Neural cell (in vitro differentiated cells): ENCODE data around the gene BAG1. TPM values are rescaled to one million over a fixed set of nuclear protein-coding genes. Genes with fewer than 3 reads are reported as not detected.

Source experiments
- H2AFZ ChIP-seq: fragments of 200-600, 300-800 bp; sonication (generic), shearing (Covaris generic); 2 replicates; pipeline ENCODE4 v1.6.0; 2014; ENCODE audit warnings: low read depth, mild to moderate bottlenecking, antibody characterized with exemption, low read length, moderate library complexity
- H3F3A ChIP-seq: fragments of 200-600 bp; shearing (Covaris generic); 2 replicates; pipeline ENCODE4 v1.6.1; 2016; ENCODE audit warnings: mild to moderate bottlenecking, moderate library complexity, mixed read lengths, antibody characterized with exemption, low read length; ENCODE audit not compliant: insufficient read depth, poor library complexity, severe bottlenecking
- H3K27ac ChIP-seq: fragments of 200-600, 300-800 bp; sonication (generic), shearing (Covaris generic); 2 replicates; pipeline ENCODE4 v1.5.1; 2014; ENCODE audit warnings: mild to moderate bottlenecking, low read length, moderate library complexity
- H3K27me3 ChIP-seq: fragments of 300-800, 200-600 bp; sonication (generic), shearing (Covaris generic); 2 replicates; pipeline ENCODE4 v1.6.0; 2014; ENCODE audit warnings: mild to moderate bottlenecking, low read depth, low read length, moderate library complexity; ENCODE audit not compliant: insufficient read depth
- H3K36me3 ChIP-seq: fragments of 300-800, 200-600 bp; sonication (generic), shearing (Covaris generic); 2 replicates; pipeline ENCODE4 v1.5.1; 2014; ENCODE audit warnings: mild to moderate bottlenecking, antibody characterized with exemption, low read length, moderate library complexity; ENCODE audit not compliant: insufficient read depth
- H3K4me2 ChIP-seq: fragments of 300-800, 200-600 bp; sonication (generic), shearing (Covaris generic); 2 replicates; pipeline ENCODE4 v1.6.0; 2014; ENCODE audit warnings: mild to moderate bottlenecking, low read length
- H3K4me3 ChIP-seq: fragments of 300-800, 200-600 bp; sonication (generic), shearing (Covaris generic); 2 replicates; pipeline ENCODE4 v1.5.1; 2014; ENCODE audit warnings: mild to moderate bottlenecking, low read length, moderate library complexity
- H3K79me2 ChIP-seq: fragments of 200-600 bp; shearing (Covaris generic); replicated peaks from 2 replicates; pipeline ENCODE4 v1.6.0; 2014; ENCODE audit warnings: mild to moderate bottlenecking, low read length, moderate library complexity; ENCODE audit not compliant: insufficient read depth
- H3K9ac ChIP-seq: fragments of 300-800, 200-600 bp; sonication (generic), shearing (Covaris generic); 2 replicates; pipeline ENCODE4 v1.6.1; 2016; ENCODE audit warnings: mild to moderate bottlenecking, low read length, mixed read lengths
- H3K9me2 ChIP-seq: fragments of 200-600 bp; shearing (Covaris generic); 2 replicates; pipeline ENCODE4 v1.6.1; 2016; ENCODE audit warnings: mild to moderate bottlenecking, low read length, mixed read lengths; ENCODE audit not compliant: insufficient read depth
- H3K9me3 ChIP-seq: fragments of 200-600, 300-800 bp; sonication (generic), shearing (Covaris generic); 2 replicates; pipeline ENCODE4 v1.6.1; 2016; ENCODE audit warnings: mild to moderate bottlenecking, mixed run types, low read length, moderate library complexity, mixed read lengths
- H4K20me1 ChIP-seq: fragments of 200-600 bp; shearing (Covaris generic); 2 replicates; pipeline ENCODE4 v1.6.1; 2016; ENCODE audit warnings: mild to moderate bottlenecking, mixed run types; ENCODE audit not compliant: insufficient read depth
- EP300 ChIP-seq: fragments of 450-650 bp; conservative IDR thresholded peaks from 2 replicates; pipeline ENCODE4 v1.6.1; 2014; ENCODE audit warnings: antibody characterized with exemption, mild to moderate bottlenecking, moderate library complexity; ENCODE audit not compliant: poor library complexity, severe bottlenecking
- EZH2 ChIP-seq: fragments of 200-600, 300-800 bp; shearing (Covaris generic), sonication (generic); IDR thresholded peaks from 2 replicates; pipeline ENCODE4 v1.6.1; 2014; ENCODE audit warnings: antibody characterized with exemption, low read length, borderline replicate concordance, mild to moderate bottlenecking; ENCODE audit not compliant: insufficient read depth, poor library complexity, severe bottlenecking
- MXI1 ChIP-seq: fragments of 450-650 bp; conservative IDR thresholded peaks from 2 replicates; pipeline ENCODE4 v1.6.1; 2014; ENCODE audit warnings: antibody characterized with exemption, mild to moderate bottlenecking; ENCODE audit not compliant: poor library complexity, severe bottlenecking
- POLR2AphosphoS5 ChIP-seq: IDR thresholded peaks from 2 replicates; pipeline ENCODE4 v1.6.1; 2012
- RAD21 ChIP-seq: fragments of 450-650 bp; conservative IDR thresholded peaks from 2 replicates; pipeline ENCODE4 v1.6.1; 2014; ENCODE audit warnings: antibody characterized with exemption, mild to moderate bottlenecking, moderate library complexity
- REST ChIP-seq: IDR thresholded peaks from 2 replicates; pipeline ENCODE4 v1.6.1; 2012; ENCODE audit warnings: borderline replicate concordance
- SMC3 ChIP-seq: fragments of 450-650 bp; conservative IDR thresholded peaks from 2 replicates; pipeline ENCODE4 v1.6.1; 2014; ENCODE audit warnings: antibody characterized with exemption, mild to moderate bottlenecking, moderate library complexity; ENCODE audit not compliant: poor library complexity
- TAF1 ChIP-seq: IDR thresholded peaks from 2 replicates; pipeline ENCODE4 v1.6.1; 2012; ENCODE audit warnings: low read depth
- polyA plus RNA-seq: library from polyadenylated mRNA; depleted of rRNA; stranded (reverse); fragments of >200 nt; gene quantifications from 2 replicates; pipeline ENCODE4 v1.2.3, GENCODE V29; 2014
- TF ChIP-seq, protein P1 (sequence below): fragments of 450-650 bp; IDR thresholded peaks from 2 replicates; pipeline ENCODE4 v1.5.1; 2014; ENCODE audit warnings: antibody characterized with exemption, mild to moderate bottlenecking, moderate library complexity; ENCODE audit not compliant: poor library complexity, severe bottlenecking

The BAG1 gene
- polyA plus RNA-seq, 1 donor from 2014 or later: 94.9 TPM

DNA sequence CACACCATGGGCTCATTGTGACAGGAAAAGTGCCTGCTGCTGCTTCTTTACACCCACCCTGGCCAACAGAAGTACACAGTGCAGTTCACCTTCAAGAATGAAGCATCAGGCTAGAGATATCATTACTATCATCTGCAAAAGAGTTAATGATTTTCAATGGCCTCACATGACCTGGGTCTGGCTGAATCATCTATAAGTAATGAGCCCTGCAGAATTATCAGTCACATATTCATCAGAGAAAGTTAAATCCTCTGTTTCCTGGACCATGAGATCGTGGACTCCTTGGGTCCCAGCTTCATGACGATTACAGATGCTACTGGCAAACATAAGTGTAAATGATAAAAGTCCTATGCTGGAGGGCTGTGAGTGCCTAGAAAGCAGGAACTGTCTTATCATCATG lies 8.3 kb downstream of the BAG1 start:
- H3K36me3 ChIP-seq: peaks cover 16% of the 10 kb centered on the region
- no peak overlapping the region for H3K4me3 ChIP-seq
- H3K4me2 ChIP-seq: no peak overlapping the region
- no peaks in the 10 kb centered on the region for H3K9me3 ChIP-seq
- no peaks in the 10 kb centered on the region for H3F3A ChIP-seq
- H4K20me1 ChIP-seq: no peaks in the 10 kb centered on the region
- no peak overlapping the region for H2AFZ ChIP-seq
- H3K9ac ChIP-seq: no peak overlapping the region
- TF ChIP-seq RAD21 (no peak), MXI1 (no peak), SMC3 (no peak), REST (no peak), POLR2AphosphoS5 (no peak), EP300 (no peak), TAF1 (no peak)
- TF ChIP-seq, protein P1, sequence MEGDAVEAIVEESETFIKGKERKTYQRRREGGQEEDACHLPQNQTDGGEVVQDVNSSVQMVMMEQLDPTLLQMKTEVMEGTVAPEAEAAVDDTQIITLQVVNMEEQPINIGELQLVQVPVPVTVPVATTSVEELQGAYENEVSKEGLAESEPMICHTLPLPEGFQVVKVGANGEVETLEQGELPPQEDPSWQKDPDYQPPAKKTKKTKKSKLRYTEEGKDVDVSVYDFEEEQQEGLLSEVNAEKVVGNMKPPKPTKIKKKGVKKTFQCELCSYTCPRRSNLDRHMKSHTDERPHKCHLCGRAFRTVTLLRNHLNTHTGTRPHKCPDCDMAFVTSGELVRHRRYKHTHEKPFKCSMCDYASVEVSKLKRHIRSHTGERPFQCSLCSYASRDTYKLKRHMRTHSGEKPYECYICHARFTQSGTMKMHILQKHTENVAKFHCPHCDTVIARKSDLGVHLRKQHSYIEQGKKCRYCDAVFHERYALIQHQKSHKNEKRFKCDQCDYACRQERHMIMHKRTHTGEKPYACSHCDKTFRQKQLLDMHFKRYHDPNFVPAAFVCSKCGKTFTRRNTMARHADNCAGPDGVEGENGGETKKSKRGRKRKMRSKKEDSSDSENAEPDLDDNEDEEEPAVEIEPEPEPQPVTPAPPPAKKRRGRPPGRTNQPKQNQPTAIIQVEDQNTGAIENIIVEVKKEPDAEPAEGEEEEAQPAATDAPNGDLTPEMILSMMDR: no peak
- H3K27me3 ChIP-seq: no peaks in the 10 kb centered on the region
- no peaks in the 10 kb centered on the region for H3K79me2 ChIP-seq
- no peak overlapping the region for H3K27ac ChIP-seq
- H3K9me2 ChIP-seq: no peaks in the 10 kb centered on the region

GRCh38 chr9:33255471-33255870 lies 9.0 kb downstream of the BAG1 start:
- peaks cover 12% of the 10 kb centered on the region for H3K36me3 ChIP-seq
- no peaks in the 10 kb centered on the region for H3K9me2 ChIP-seq
- H2AFZ ChIP-seq: no peak overlapping the region
- no peaks in the 10 kb centered on the region for H3K27me3 ChIP-seq
- no peak overlapping the region for H3K4me3 ChIP-seq
- H3K4me2 ChIP-seq: no peak overlapping the region
- no peaks in the 10 kb centered on the region for H3K79me2 ChIP-seq
- H3K9me3 ChIP-seq: no peaks in the 10 kb centered on the region
- TF ChIP-seq MXI1 (no peak), TAF1 (no peak), RAD21 (no peak), SMC3 (no peak), EZH2 (no peak)
- TF ChIP-seq, protein P1: no peak
- no peak overlapping the region for H3K9ac ChIP-seq
- H4K20me1 ChIP-seq: no peaks in the 10 kb centered on the region
- no peaks in the 10 kb centered on the region for H3F3A ChIP-seq
- H3K27ac ChIP-seq: no peak overlapping the region
